Activated naive CD4-positive, alpha-beta T cell treated with anti-CD3 and anti-CD28 coated beads, Interleukin-2, amount 50 U/mL, for 16 hours (primary cell): ENCODE results near the gene NINJ2.
"Not testable (repeated sequence)": the region's sequence is repeated elsewhere in the genome, so short reads cannot be mapped to it uniquely, and the experiment has no call there.

Experiments used
- DNase-seq: peaks from one replicate; pipeline ENCODE4 v3.0.0-alpha.2; 2020

The NINJ2 gene

DNA sequence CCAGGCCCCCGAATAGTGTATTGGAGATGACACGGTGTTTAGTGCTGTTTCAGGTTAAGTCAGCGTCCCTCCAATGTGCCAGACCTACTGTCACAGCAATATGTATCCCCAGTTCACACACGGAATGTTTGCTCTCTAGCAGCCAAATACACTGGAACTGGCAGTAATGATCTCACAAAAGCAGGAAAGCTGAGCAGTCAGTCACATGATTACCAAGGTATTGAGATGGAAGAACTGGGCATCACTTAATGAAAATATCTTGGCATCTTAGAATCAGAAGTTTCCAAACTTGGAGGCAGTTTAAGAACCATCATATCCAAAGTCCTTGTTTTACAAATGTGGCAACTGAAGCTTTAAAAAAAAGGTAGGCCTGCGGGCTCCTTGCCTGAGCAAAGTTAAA, 23.3 kb downstream of the NINJ2 start:
- DNase-seq, result no peak

- DNase-seq, result no peak
These were observed 23.7 kb downstream of the NINJ2 start for GRCh38 chr12:639566-639965.

- DNase-seq, result no peak
These were observed 24.2 kb downstream of the NINJ2 start for GRCh38 chr12:638953-639557.

DNA sequence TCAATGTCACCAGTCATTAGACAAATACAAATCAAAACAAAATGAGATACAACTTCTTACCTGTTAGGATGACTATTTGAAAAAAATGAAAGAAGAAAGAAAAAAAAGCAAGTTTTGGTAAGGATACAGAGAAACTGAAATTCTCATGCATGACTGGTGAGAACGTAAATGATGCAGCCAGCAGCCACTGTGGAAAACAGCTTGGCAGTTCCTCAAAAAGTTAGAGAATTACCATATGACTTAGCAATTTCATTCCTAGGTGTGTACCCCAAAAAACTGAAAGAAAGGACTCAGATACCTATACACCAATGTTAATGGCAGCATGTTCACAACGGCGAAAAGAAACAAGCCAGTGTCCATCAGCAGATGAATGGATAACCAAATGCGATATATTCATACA, 26.6 kb downstream of the NINJ2 start:
- DNase-seq, result no peak

- DNase-seq, result no peak
These were observed 29.5 kb downstream of the NINJ2 start for GRCh38 chr12:633731-634130.

- DNase-seq, result no peak
These were observed 31.0 kb downstream of the NINJ2 start for GRCh38 chr12:632102-632696.

DNA sequence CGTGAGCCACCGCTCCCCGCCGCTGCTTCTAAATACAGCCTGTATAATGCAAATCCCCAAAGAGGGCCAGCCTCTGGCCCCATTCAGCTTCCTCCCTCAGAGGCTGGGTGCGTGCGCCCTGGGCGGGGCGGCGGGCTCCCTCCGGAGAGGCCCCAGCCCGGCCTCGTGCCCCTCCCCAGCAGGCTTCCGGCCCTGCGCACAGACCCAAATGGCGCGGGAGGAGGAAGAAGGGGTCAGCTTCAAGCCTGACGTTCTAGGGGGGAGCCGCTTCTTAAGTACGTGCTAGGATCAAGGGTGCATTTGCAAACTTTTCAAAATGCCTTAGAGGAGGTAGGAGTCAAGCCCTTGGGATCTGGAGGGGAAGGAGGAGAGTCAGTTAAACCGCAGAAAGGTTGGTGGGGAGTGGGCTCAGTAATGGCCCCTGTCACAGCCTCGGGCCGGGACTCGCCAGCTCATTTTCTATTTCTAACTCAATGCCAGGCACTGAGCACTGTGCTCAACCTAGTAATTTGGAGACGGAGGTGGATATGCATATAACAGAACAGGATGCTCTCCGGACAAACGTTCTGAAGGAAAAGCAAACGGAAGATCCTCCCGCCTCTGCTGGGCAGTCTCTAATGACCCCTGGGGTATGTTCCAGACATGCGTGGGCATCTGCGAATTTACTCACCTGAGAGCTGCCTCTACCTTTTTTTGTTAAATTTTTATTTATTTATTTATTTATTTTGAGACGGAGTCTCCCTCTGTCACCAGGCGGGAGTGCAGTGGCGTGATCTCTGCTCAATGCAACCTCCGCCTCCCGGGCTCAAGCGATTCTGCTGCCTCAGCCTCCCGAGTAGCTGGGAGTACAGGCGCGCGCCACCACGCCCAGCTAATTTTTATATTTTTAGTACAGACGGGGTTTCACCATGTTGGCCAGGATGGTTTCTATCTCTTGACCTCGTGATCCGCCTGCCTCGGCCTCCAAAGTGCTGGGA, 32.3 kb downstream of the NINJ2 start:
- peak; percentile 66 for DNase-seq

GRCh38 chr12:628742-629078, 34.5 kb downstream of the NINJ2 start:
- not testable (repeated sequence) for DNase-seq

DNA sequence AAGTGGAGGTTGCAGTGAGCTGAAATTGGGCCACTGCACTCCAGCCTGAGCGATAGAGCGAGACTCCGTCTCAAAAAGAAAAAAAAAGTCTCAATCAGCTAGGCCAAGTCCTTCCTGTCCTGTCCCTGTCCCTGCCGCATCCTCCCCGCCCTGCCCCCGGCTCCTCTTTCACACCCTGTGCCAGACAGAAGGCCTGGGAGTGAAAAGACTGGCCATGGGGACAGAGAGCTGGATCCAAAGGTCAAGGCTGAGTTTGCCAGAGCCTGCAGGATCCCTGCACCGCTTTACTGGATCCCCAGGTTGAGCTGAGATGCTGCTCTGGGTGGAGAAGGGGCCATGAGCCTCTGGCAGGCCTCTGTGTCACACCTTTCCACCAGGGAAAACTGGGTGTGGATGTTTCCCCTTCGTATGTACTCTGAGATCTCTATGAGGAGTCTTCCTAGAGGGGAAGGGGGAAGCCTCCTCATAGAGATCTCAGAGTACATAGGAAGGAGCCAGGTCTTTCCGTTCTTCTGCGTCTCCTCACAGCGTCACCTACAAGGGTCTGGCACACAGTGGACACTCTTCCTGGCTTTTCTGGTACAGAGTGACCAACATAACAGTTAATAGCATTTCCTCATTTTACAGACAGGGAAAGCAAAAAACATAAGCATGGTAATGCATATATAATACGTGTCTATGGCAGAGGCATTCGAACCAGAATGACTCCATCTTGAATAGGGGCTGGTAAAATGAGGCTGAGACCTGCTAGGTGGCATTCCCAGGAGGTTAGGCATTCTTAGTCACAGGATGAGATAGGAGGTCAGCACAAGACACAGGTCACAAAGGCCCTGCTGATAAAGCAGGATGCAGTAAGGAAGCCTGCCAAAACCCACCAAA, 35.1 kb downstream of the NINJ2 start:
- DNase-seq, result no peak

DNA sequence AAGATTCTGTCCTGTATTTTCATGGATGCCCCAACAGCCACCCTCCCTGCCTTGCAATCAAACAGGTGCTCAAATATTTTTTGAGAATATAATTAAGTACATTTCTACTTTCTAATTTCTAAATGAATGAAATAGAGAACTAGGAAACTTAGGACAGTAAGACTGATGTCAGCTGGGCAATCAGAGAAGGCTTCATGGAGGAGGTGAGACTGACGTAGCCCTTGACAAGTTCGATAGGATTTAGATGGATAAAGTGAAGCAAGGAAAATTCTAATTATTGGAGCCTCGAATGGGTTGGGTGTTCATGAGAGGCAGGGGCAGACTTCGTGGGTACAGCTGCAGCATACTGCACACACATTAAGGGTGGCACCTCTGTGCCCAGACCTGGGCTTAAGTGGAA, 36.0 kb downstream of the NINJ2 start:
- DNase-seq, result no peak

- DNase-seq, result no peak
These were observed 37.2 kb downstream of the NINJ2 start for GRCh38 chr12:625998-626397.

DNA sequence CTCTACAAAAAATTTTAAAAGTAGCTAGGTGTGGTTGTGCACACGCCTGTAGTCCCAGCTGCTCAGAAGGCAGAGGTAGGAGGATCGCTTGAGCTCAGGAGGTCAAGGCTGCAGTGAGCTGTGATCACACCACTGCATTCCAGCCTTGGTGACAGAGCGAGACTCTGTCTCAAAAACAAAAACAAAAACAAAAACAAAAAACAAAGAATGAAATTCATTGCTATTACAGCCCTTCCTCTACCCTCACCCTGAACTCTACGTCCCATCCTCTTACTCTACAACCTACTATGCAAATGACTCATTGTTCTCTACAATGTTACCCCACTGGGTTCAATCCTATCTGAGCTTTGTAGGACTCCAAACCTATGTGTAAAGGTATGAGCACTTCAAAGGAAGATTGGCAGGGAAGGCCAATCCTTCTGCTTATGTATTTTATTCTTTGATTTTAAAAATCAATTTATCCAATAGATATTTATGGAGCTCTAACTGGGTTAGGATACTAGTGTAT, 39.3 kb downstream of the NINJ2 start:
- no peak for DNase-seq

- no peak for DNase-seq
These were observed 39.9 kb downstream of the NINJ2 start for GRCh38 chr12:623172-623864.

GRCh38 chr12:622416-622815, 40.8 kb downstream of the NINJ2 start:
- no peak for DNase-seq

DNA sequence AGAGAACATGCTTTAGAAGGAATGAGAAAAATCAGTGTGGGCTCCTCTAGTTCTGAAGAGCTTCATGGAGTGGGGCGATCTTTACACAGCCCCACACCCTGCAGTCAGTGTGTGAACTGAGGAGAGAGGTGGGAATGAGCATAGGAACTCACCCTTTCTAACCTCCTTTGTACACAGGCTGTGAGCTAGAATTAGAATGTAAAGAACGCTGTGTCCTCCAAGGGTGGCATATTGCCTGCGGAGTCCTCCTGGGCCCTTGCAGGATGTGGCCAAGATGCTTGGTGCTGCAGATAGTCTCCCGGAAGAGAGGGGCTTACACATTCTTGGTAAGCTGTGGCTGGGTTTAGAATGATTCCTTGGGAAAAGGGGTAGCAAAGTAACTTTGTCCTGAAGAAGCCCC, 43.9 kb downstream of the NINJ2 start:
- DNase-seq, result no peak

DNA sequence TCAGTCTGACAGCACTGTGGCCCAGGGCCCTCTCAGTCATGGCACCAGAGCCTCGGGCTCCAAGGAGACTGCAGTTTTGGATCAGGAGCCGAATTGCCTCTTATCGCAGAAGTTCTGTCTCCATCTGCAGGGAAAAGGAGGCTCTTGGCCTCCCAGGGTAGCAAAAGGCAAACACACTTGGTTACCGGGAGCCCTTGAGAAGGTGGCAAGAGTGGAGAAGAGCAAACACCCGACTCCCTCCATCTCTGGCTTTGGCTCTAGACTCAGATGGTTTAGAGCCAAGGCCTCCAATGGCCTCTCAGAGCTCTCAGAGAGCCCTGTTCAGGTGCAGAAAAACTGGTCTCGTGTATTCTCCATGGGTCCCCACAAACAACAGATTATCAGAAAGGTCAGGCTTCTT, 44.6 kb downstream of the NINJ2 start:
- no peak for DNase-seq

GRCh38 chr12:617304-617915, 45.8 kb downstream of the NINJ2 start:
- no peak for DNase-seq

- no peak for DNase-seq
These were observed 47.6 kb downstream of the NINJ2 start for GRCh38 chr12:615620-616019.

DNA sequence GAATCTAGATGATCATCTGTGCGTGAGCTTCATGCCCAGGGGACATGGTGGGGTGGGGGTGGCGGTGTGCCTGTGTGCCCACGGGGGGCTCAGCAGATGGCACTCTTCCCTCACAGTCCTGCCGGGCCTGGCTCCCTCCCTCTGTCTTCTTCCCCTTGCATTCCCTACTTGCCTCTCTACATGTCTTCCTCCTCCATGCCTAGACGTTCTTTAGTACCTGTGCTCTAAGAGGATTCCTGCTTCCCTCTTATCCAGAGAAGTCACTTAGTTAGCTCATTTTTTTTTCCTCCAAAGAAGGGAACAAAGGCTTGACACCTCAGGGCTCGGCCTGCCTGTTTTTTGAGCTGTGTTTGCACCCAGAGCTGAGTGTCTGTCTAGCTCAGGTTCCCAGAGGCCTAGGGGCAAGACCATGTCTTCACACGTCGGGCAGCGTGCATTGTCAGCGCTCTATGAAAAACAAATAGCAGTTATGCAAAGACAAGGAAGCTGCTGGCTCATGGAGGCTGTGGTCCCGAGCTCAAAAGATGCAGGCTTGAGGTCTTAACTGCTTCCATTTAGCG, 48.8 kb downstream of the NINJ2 start:
- peak; percentile 41 for DNase-seq

- no peak for DNase-seq
These were observed 49.2 kb downstream of the NINJ2 start for GRCh38 chr12:613996-614395.

- DNase-seq, result no peak
These were observed 50.4 kb downstream of the NINJ2 start for GRCh38 chr12:612886-613285.
